ENCODE data around the gene FOXJ3.

FOXJ3 gene

GRCh38 chr1:42163536-42164503, 171.2 kb downstream of the FOXJ3 start:
- DNase-seq, result peak; percentile 52

- DNase-seq, result no peak
Observed at GRCh38 chr1:42163114-42163513, 171.9 kb downstream of the FOXJ3 start.

GRCh38 chr1:42162181-42162580, 172.9 kb downstream of the FOXJ3 start:
- DNase-seq, result no peak

GRCh38 chr1:42158189-42158588, 176.8 kb downstream of the FOXJ3 start:
- no peak for DNase-seq

GRCh38 chr1:42157667-42158066, 177.4 kb downstream of the FOXJ3 start:
- DNase-seq, result no peak

- no peak for DNase-seq
Observed at GRCh38 chr1:42155362-42155761, 179.7 kb downstream of the FOXJ3 start.

- DNase-seq, result no peak
Observed at GRCh38 chr1:42154685-42155084, 180.3 kb downstream of the FOXJ3 start.

- DNase-seq, result no peak
Observed at GRCh38 chr1:42153624-42154023, 181.4 kb downstream of the FOXJ3 start.

- DNase-seq, result no peak
Observed at GRCh38 chr1:42152907-42153600, 182.0 kb downstream of the FOXJ3 start, which contains the start of gene GUCA2B. GUCA2B (plus strand) TSS chr1:42153410; CDS start chr1:42153451, 41 bp downstream.

- no peak for DNase-seq
Observed at GRCh38 chr1:42152119-42152518, 182.9 kb downstream of the FOXJ3 start.

GRCh38 chr1:42150651-42151050, 184.4 kb downstream of the FOXJ3 start:
- DNase-seq, result no peak

GRCh38 chr1:42148166-42148565, 186.9 kb downstream of the FOXJ3 start:
- no peak for DNase-seq

GRCh38 chr1:42146626-42147320, 188.3 kb downstream of the FOXJ3 start:
- DNase-seq, result no peak

- DNase-seq, result no peak
Observed at GRCh38 chr1:42145764-42146625, 189.0 kb downstream of the FOXJ3 start.

GRCh38 chr1:42145389-42145716, 189.7 kb downstream of the FOXJ3 start:
- no peak for DNase-seq

- no peak for DNase-seq
Observed at GRCh38 chr1:42144711-42145388, 190.2 kb downstream of the FOXJ3 start.

- no peak for DNase-seq
Observed at GRCh38 chr1:42143896-42144710, 190.9 kb downstream of the FOXJ3 start.

- DNase-seq, result no peak
Observed at GRCh38 chr1:42142894-42143675, 191.9 kb downstream of the FOXJ3 start.

- DNase-seq, result no peak
Observed at GRCh38 chr1:42141978-42142377, 193.1 kb downstream of the FOXJ3 start.

- no peak for DNase-seq
Observed at GRCh38 chr1:42140191-42140590, 194.8 kb downstream of the FOXJ3 start.

Data from DMS 273 treated with DMSO at 0.1 percent for 48 hours (cell line).